HepG2 (cell line): Measurements from ENCODE around the gene KIF6. TPM values are rescaled to one million over a fixed set of nuclear protein-coding genes. Genes with fewer than 3 reads are reported as not detected.

Experiments
- ARNT ChIP-seq: fragments of 450-650 bp; IDR thresholded peaks from 2 replicates; pipeline ENCODE4 v1.6.1; 2017
- CHCHD3 ChIP-seq: sonication (generic); formaldehyde crosslinking; IDR thresholded peaks from 2 replicates; pipeline ENCODE4 v1.8.0; 2022; ENCODE audit warnings: mild to moderate bottlenecking, missing genetic modification reagents, moderate library complexity
- GATAD1 ChIP-seq: IDR thresholded peaks from 2 replicates; pipeline ENCODE4 v1.6.1; 2016; ENCODE audit warnings: missing genetic modification reagents, missing compliant biosample characterization
- HOXA7 ChIP-seq: sonication (generic); formaldehyde crosslinking; IDR thresholded peaks from 2 replicates; pipeline ENCODE4 v1.8.1; 2022; ENCODE audit warnings: mild to moderate bottlenecking, missing genetic modification reagents, moderate library complexity
- IKZF4 ChIP-seq: sonication (generic); formaldehyde crosslinking; IDR thresholded peaks from 2 replicates; pipeline ENCODE4 v1.5.1; 2020; ENCODE audit warnings: borderline replicate concordance, mild to moderate bottlenecking, low read depth, missing genetic modification reagents; ENCODE audit errors: not compliant biosample characterization
- MEIS2 ChIP-seq: sonication (generic); formaldehyde crosslinking; IDR thresholded peaks from 2 replicates; pipeline ENCODE4 v1.9.0; 2021; ENCODE audit warnings: mild to moderate bottlenecking, missing genetic modification reagents
- NCOA5 ChIP-seq: sonication (generic); formaldehyde crosslinking; IDR thresholded peaks from 2 replicates; pipeline ENCODE4 v1.4.0; 2020; ENCODE audit warnings: missing genetic modification reagents
- PHB2 ChIP-seq: fragments of 450-650 bp; IDR thresholded peaks from 2 replicates; pipeline ENCODE4 v1.6.1; 2018; ENCODE audit not compliant: partially characterized antibody
- PHF5A ChIP-seq: IDR thresholded peaks from one replicate; pipeline ENCODE4 v1.6.1; 2018; ENCODE audit warnings: low read depth, missing genetic modification reagents; ENCODE audit not compliant: unreplicated experiment
- REPIN1 ChIP-seq: sonication (generic); formaldehyde crosslinking; IDR thresholded peaks from 2 replicates; pipeline ENCODE4 v1.8.0; 2022; ENCODE audit warnings: missing genetic modification reagents, low read depth, mild to moderate bottlenecking, borderline replicate concordance
- SATB2 ChIP-seq: sonication (generic); formaldehyde crosslinking; IDR thresholded peaks from 2 replicates; pipeline ENCODE4 v1.5.0; 2020; ENCODE audit warnings: missing genetic modification reagents
- SIX1 ChIP-seq: sonication (generic); formaldehyde crosslinking; IDR thresholded peaks from 2 replicates; pipeline ENCODE4 v1.4.0; 2020; ENCODE audit warnings: missing genetic modification reagents, borderline replicate concordance
- TP53 ChIP-seq: sonication (generic); formaldehyde crosslinking; conservative IDR thresholded peaks from 2 replicates; pipeline ENCODE4 v1.4.0; 2020; ENCODE audit warnings: missing genetic modification reagents
- ZNF335 ChIP-seq: sonication (generic); formaldehyde crosslinking; IDR thresholded peaks from 2 replicates; pipeline ENCODE4 v1.4.0; 2020; ENCODE audit warnings: missing genetic modification reagents
- ZNF607 ChIP-seq: sonication (generic); formaldehyde crosslinking; IDR thresholded peaks from 2 replicates; pipeline ENCODE4 v1.5.1; 2020; ENCODE audit warnings: missing genetic modification reagents, mild to moderate bottlenecking, borderline replicate concordance
- ZNF773 ChIP-seq: sonication (generic); formaldehyde crosslinking; IDR thresholded peaks from 2 replicates; pipeline ENCODE4 v1.4.0; 2020; ENCODE audit warnings: missing genetic modification reagents, borderline replicate concordance
- ZNF790 ChIP-seq: sonication (generic); formaldehyde crosslinking; IDR thresholded peaks from 2 replicates; pipeline ENCODE4 v1.8.0; 2022; ENCODE audit warnings: missing genetic modification reagents, mild to moderate bottlenecking, borderline replicate concordance
- polyA plus RNA-seq, 8 experiments: library from polyadenylated mRNA; depleted of rRNA in 3 of 8; stranded (reverse) in 7 of 8; unstranded in 1 of 8; fragments of >200 nt; fragmentation: Illumina TruSeq in 4 of 8; extraction: Trizol in 4 of 8; gene quantifications; 2 replicates each; pipeline versions ENCODE4 v1.2.1 to v1.2.3, GENCODE V29; 2011 to 2016; ENCODE audit warnings: low read depth in 4 of 8, missing spikeins in 1 of 8, mixed read lengths in 1 of 8; ENCODE audit not compliant: insufficient read depth in 1 of 8
- total RNA-seq, 5 experiments: library from RNA; depleted of rRNA; stranded (reverse); fragments of >200 nt; fragmentation: Illumina TruSeq; extraction: Trizol; gene quantifications; 2 replicates each; pipeline ENCODE4 v1.2.3, GENCODE V29; 2016; ENCODE audit warnings: low read depth in 1 of 5
- TF ChIP-seq, protein P1 (sequence below): sonication (generic); formaldehyde crosslinking; IDR thresholded peaks from 2 replicates; pipeline ENCODE4 v1.4.0; 2020; ENCODE audit warnings: missing genetic modification reagents, borderline replicate concordance
- TF ChIP-seq, protein P2 (sequence below): sonication (generic); formaldehyde crosslinking; IDR thresholded peaks from 2 replicates; pipeline ENCODE4 v1.4.0; 2020; ENCODE audit warnings: missing genetic modification reagents
- TF ChIP-seq, protein P3 (sequence below): sonication (generic); formaldehyde crosslinking; IDR thresholded peaks from 2 replicates; pipeline ENCODE4 v1.4.0; 2020; ENCODE audit warnings: missing genetic modification reagents, borderline replicate concordance

The KIF6 gene
- total and polyA plus RNA-seq, 2 of the 13 experiments (the other 11 are each of a cell fraction or from before 2014, with no cell fraction given): 0.04 to 0.27 TPM

GRCh38 chr6:39378175-39378959 is 346.8 kb downstream of the KIF6 start (continued):
- TF ChIP-seq, protein P1, sequence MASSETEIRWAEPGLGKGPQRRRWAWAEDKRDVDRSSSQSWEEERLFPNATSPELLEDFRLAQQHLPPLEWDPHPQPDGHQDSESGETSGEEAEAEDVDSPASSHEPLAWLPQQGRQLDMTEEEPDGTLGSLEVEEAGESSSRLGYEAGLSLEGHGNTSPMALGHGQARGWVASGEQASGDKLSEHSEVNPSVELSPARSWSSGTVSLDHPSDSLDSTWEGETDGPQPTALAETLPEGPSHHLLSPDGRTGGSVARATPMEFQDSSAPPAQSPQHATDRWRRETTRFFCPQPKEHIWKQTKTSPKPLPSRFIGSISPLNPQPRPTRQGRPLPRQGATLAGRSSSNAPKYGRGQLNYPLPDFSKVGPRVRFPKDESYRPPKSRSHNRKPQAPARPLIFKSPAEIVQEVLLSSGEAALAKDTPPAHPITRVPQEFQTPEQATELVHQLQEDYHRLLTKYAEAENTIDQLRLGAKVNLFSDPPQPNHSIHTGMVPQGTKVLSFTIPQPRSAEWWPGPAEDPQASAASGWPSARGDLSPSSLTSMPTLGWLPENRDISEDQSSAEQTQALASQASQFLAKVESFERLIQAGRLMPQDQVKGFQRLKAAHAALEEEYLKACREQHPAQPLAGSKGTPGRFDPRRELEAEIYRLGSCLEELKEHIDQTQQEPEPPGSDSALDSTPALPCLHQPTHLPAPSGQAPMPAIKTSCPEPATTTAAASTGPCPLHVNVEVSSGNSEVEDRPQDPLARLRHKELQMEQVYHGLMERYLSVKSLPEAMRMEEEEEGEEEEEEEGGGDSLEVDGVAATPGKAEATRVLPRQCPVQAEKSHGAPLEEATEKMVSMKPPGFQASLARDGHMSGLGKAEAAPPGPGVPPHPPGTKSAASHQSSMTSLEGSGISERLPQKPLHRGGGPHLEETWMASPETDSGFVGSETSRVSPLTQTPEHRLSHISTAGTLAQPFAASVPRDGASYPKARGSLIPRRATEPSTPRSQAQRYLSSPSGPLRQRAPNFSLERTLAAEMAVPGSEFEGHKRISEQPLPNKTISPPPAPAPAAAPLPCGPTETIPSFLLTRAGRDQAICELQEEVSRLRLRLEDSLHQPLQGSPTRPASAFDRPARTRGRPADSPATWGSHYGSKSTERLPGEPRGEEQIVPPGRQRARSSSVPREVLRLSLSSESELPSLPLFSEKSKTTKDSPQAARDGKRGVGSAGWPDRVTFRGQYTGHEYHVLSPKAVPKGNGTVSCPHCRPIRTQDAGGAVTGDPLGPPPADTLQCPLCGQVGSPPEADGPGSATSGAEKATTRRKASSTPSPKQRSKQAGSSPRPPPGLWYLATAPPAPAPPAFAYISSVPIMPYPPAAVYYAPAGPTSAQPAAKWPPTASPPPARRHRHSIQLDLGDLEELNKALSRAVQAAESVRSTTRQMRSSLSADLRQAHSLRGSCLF (CRISPR knock-in tag): no peak
- TF ChIP-seq ZNF335 (no peak), IKZF4 (CRISPR knock-in tag) (no peak), TP53 (CRISPR knock-in tag) (no peak), NCOA5 (no peak), ZNF607 (no peak), CHCHD3 (CRISPR knock-in tag) (no peak), PHF5A (CRISPR knock-in tag) (no peak), REPIN1 (CRISPR knock-in tag) (no peak), SATB2 (no peak), GATAD1 (CRISPR knock-in tag) (no peak), ZNF790 (CRISPR knock-in tag) (no peak), HOXA7 (CRISPR knock-in tag) (no peak), MEIS2 (CRISPR knock-in tag) (no peak), PHB2 (peak; percentile 76), ARNT (0 out of 2 replicates have a peak, but pooled peaks have one; percentile 57), ZNF773 (CRISPR knock-in tag) (no peak), SIX1 (CRISPR knock-in tag) (no peak)
- TF ChIP-seq, protein P2, sequence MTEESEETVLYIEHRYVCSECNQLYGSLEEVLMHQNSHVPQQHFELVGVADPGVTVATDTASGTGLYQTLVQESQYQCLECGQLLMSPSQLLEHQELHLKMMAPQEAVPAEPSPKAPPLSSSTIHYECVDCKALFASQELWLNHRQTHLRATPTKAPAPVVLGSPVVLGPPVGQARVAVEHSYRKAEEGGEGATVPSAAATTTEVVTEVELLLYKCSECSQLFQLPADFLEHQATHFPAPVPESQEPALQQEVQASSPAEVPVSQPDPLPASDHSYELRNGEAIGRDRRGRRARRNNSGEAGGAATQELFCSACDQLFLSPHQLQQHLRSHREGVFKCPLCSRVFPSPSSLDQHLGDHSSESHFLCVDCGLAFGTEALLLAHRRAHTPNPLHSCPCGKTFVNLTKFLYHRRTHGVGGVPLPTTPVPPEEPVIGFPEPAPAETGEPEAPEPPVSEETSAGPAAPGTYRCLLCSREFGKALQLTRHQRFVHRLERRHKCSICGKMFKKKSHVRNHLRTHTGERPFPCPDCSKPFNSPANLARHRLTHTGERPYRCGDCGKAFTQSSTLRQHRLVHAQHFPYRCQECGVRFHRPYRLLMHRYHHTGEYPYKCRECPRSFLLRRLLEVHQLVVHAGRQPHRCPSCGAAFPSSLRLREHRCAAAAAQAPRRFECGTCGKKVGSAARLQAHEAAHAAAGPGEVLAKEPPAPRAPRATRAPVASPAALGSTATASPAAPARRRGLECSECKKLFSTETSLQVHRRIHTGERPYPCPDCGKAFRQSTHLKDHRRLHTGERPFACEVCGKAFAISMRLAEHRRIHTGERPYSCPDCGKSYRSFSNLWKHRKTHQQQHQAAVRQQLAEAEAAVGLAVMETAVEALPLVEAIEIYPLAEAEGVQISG (CRISPR knock-in tag): no peak
- TF ChIP-seq, protein P3, sequence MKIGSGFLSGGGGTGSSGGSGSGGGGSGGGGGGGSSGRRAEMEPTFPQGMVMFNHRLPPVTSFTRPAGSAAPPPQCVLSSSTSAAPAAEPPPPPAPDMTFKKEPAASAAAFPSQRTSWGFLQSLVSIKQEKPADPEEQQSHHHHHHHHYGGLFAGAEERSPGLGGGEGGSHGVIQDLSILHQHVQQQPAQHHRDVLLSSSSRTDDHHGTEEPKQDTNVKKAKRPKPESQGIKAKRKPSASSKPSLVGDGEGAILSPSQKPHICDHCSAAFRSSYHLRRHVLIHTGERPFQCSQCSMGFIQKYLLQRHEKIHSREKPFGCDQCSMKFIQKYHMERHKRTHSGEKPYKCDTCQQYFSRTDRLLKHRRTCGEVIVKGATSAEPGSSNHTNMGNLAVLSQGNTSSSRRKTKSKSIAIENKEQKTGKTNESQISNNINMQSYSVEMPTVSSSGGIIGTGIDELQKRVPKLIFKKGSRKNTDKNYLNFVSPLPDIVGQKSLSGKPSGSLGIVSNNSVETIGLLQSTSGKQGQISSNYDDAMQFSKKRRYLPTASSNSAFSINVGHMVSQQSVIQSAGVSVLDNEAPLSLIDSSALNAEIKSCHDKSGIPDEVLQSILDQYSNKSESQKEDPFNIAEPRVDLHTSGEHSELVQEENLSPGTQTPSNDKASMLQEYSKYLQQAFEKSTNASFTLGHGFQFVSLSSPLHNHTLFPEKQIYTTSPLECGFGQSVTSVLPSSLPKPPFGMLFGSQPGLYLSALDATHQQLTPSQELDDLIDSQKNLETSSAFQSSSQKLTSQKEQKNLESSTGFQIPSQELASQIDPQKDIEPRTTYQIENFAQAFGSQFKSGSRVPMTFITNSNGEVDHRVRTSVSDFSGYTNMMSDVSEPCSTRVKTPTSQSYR: no peak
